Endothelial cell of umbilical vein (primary cell): ENCODE data around the gene MAP3K10. TPM values are rescaled to one million over a fixed set of nuclear protein-coding genes. Genes with fewer than 3 reads are reported as not detected.

Source experiments
- BruUV-seq: library from RNA; stranded (reverse); fragments of 400-500 nt; replicated peaks from 2 replicates; lab custom pipeline; 2021; lab: Mats Ljungman, UMichigan
- CTCF ChIA-PET: fragments of 300-600, 350-600 bp; sonication (Branson Sonifier 250); formaldehyde crosslinking; loops from one replicate; lab custom pipeline; 2021; ENCODE audit warnings: antibody characterized with exemption, inconsistent platforms; lab: Charles Lee
- POLR2A ChIA-PET: fragments of 300-600, 350-600 bp; sonication (Branson Sonifier 250); formaldehyde crosslinking; loops from one replicate; lab custom pipeline; 2021; ENCODE audit warnings: antibody characterized with exemption, inconsistent platforms; lab: Charles Lee
- DNase-seq: peaks from one replicate; pipeline ENCODE4 v3.0.0-alpha.2; 2011; ENCODE audit warnings: low read depth, low spot score
- FAIRE-seq: peaks from 2 replicates; lab custom pipeline; 2011; peaks lifted over from hg19 to GRCh38; lab: Jason Lieb, UNC
- H2AFZ ChIP-seq: 2 replicates; pipeline ENCODE4 v1.6.0; 2012; ENCODE audit warnings: low read depth, low read length, control low read depth, inconsistent platforms
- H3K27ac ChIP-seq: 2 replicates; pipeline ENCODE4 v1.5.1; 2011; ENCODE audit warnings: low read depth, mild to moderate bottlenecking, control low read depth, low read length, moderate library complexity; ENCODE audit not compliant: insufficient read depth
- H3K27me3 ChIP-seq, 2 experiments: 2 replicates each; pipeline versions ENCODE4 v1.6.0 to v1.6.1; 2011; ENCODE audit warnings: low read length in 2 of 2, mixed read lengths in 1 of 2; ENCODE audit not compliant: control insufficient read depth in 2 of 2, insufficient read depth in 2 of 2
- H3K36me3 ChIP-seq, 2 experiments: 2 replicates in 1 of 2; 3 replicates in 1 of 2; pipeline ENCODE4 v1.5.1; 2011; ENCODE audit warnings: low read length in 2 of 2, mild to moderate bottlenecking in 1 of 2, moderate library complexity in 1 of 2; ENCODE audit not compliant: control insufficient read depth in 2 of 2, insufficient read depth in 2 of 2; ENCODE audit errors: extremely low read depth in 1 of 2
- H3K4me1 ChIP-seq: 3 replicates; pipeline ENCODE4 v1.5.1; 2011; ENCODE audit warnings: mild to moderate bottlenecking, low read length; ENCODE audit not compliant: control insufficient read depth, insufficient read depth; ENCODE audit errors: extremely low read depth
- H3K4me2 ChIP-seq: 2 replicates; pipeline ENCODE4 v1.6.1; 2011; ENCODE audit warnings: low read length, control low read depth, mixed read lengths; ENCODE audit not compliant: insufficient read depth
- H3K4me3 ChIP-seq, 3 experiments: fragments of 200-600 bp in 1 of 3; sonication (generic), shearing (Covaris generic) in 1 of 3; replicated peaks in 1 of 3; 2 replicates each; pipeline ENCODE4 v1.5.1; 2011 to 2016; ENCODE audit warnings: control low read depth in 3 of 3, low read length in 3 of 3, mild to moderate bottlenecking in 2 of 3, inconsistent platforms in 1 of 3, low read depth in 1 of 3, moderate library complexity in 1 of 3; ENCODE audit not compliant: insufficient read depth in 1 of 3
- H3K79me2 ChIP-seq: 2 replicates; pipeline ENCODE4 v1.6.0; 2012; ENCODE audit warnings: low read length, inconsistent platforms; ENCODE audit not compliant: control insufficient read depth, insufficient read depth
- H3K9ac ChIP-seq: replicated peaks from 2 replicates; pipeline ENCODE3; 2011; ENCODE audit warnings: low read length, control low read depth; ENCODE audit not compliant: insufficient read depth; ENCODE audit errors: extremely low read depth
- H3K9me1 ChIP-seq: replicated peaks from 3 replicates; pipeline ENCODE4 v1.6.0; 2011; ENCODE audit warnings: mild to moderate bottlenecking, low read length; ENCODE audit not compliant: control insufficient read depth, insufficient read depth; ENCODE audit errors: extremely low read depth
- H3K9me3 ChIP-seq: replicated peaks from 2 replicates; pipeline ENCODE4 v1.5.1; 2012; ENCODE audit warnings: low read length, inconsistent platforms; ENCODE audit not compliant: control insufficient read depth, insufficient read depth
- H4K20me1 ChIP-seq: replicated peaks from 2 replicates; pipeline ENCODE3; 2011; ENCODE audit warnings: mild to moderate bottlenecking, low read length; ENCODE audit not compliant: control insufficient read depth, insufficient read depth; ENCODE audit errors: extremely low read depth
- EZH2 ChIP-seq: IDR thresholded peaks from 2 replicates; pipeline ENCODE4 v1.6.1; 2012; ENCODE audit warnings: borderline replicate concordance, low read depth, mild to moderate bottlenecking, moderate library complexity, low read length, inconsistent platforms; ENCODE audit not compliant: severe bottlenecking
- FOS ChIP-seq: IDR thresholded peaks from 2 replicates; pipeline ENCODE4 v1.6.1; 2011; ENCODE audit warnings: mild to moderate bottlenecking, low read length, moderate library complexity, borderline replicate concordance; ENCODE audit not compliant: insufficient read depth
- GATA2 ChIP-seq: IDR thresholded peaks from 2 replicates; pipeline ENCODE4 v1.7.0; 2011; ENCODE audit warnings: low read depth, mild to moderate bottlenecking, moderate library complexity, mixed read lengths, low read length; ENCODE audit not compliant: insufficient read length, insufficient read depth
- JUN ChIP-seq: IDR thresholded peaks from 2 replicates; pipeline ENCODE4 v1.6.1; 2011; ENCODE audit warnings: borderline replicate concordance, low read depth; ENCODE audit not compliant: insufficient read length, insufficient read depth
- MYC ChIP-seq: IDR thresholded peaks from one replicate; pipeline ENCODE4 v1.6.1; 2011; ENCODE audit warnings: mild to moderate bottlenecking, low read depth, low read length
- POLR2A ChIP-seq: IDR thresholded peaks from 2 replicates; pipeline ENCODE4 v1.6.1; 2012; ENCODE audit warnings: low read depth, mild to moderate bottlenecking, control low read depth, low read length
- POLR2AphosphoS5 ChIP-seq: IDR thresholded peaks from 2 replicates; pipeline ENCODE4 v1.6.1; 2012; ENCODE audit warnings: low read depth, mild to moderate bottlenecking, control low read depth, low read length, moderate library complexity; ENCODE audit not compliant: insufficient read depth
- dilution Hi-C: fragments of 300-500 bp; cut with MboI; formaldehyde crosslinking; loops from one replicate; pipeline ENCODE4 v1.15.0; 2019; ENCODE audit warnings: low sequenced_read_pairs; ENCODE audit not compliant: extremely low pct_ligation_motif_present
- intact Hi-C: fragments of 100-400 bp; cut with micrococcal nuclease; formaldehyde crosslinking; loops from one replicate; pipeline ENCODE4 v1.10.0; 2022
- polyA plus RNA-seq, 4 experiments: library from polyadenylated mRNA; depleted of rRNA in 3 of 4; stranded (reverse) in 3 of 4; unstranded in 1 of 4; fragments of >200 nt; gene quantifications; 2 replicates each; pipeline versions ENCODE4 v1.2.1 to v1.2.3, GENCODE V29; 2011 to 2012; ENCODE audit warnings: missing spikeins in 1 of 4
- total RNA-seq: library from RNA; stranded (reverse); gene quantifications from 2 replicates; pipeline ENCODE4 v1.2.3, GENCODE V29; 2021
- TF ChIP-seq, protein P1 (sequence below): IDR thresholded peaks from 2 replicates; pipeline ENCODE4 v1.6.1; 2011; ENCODE audit not compliant: insufficient read depth, insufficient read length
- TF ChIP-seq, protein P2 (sequence below), 2 donors: IDR thresholded peaks; 1 replicate in 1 of 2; 2 replicates in 1 of 2; pipeline ENCODE4 v1.5.1; 2011; ENCODE audit warnings: low read length in 2 of 2, mild to moderate bottlenecking in 2 of 2, moderate library complexity in 2 of 2, control low read depth in 1 of 2, inconsistent platforms in 1 of 2, low read depth in 1 of 2; ENCODE audit not compliant: insufficient read depth in 1 of 2; ENCODE audit errors: extremely low read depth in 1 of 2

Gene MAP3K10
- total and polyA plus RNA-seq, 2 donors (not counting 3 experiments of a cell fraction or from before 2014, with no cell fraction given): 6.3 to 19.4 TPM

DNA sequence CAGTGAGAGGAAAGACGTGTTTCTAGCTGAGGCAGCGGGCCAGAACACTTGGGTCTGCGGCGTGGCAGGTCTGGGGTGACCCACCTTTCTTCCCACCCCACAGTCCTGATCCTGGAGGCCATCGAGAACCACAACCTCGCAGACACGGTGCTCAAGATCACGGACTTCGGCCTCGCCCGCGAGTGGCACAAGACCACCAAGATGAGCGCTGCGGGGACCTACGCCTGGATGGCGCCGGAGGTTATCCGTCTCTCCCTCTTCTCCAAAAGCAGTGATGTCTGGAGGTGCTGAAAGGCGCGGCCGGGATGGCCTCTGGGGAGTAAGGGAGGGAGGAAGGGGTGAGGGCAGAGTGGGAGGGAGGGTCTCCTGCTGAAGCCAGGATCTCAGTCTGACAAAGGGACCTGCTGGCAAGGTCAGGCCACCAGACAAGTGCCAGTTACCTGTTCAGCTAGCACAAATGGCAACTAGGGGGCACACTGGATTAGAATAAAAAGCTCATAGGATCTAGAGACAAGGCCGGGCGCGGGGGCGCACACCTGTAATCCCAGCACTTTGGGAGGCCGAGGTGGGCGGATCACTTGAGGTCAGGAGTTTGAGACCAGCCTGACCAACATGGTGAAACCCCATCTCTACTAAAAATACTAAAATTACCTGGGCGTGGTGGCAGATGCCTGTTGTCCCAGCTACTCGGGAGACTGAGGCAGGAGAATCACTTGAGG, 7.2 kb downstream of the MAP3K10 start:
- no peak for DNase-seq
- Histone ChIP-seq H3K9me3 (no peaks in the 10 kb centered on the region), H3K9me1 (no peaks in the 10 kb centered on the region), H3K79me2 (no peaks in the 10 kb centered on the region), H3K27ac (no peak overlapping the region), H3K27me3 (no peaks in the 10 kb centered on the region), H3K4me2 (no peak overlapping the region), H4K20me1 (no peaks in the 10 kb centered on the region), H3K9ac (no peak overlapping the region), H3K4me1 (no peaks in the 10 kb centered on the region), H2AFZ (no peak overlapping the region), H3K36me3 (peaks cover 0 to 3% of the 10 kb centered on the region in 2 experiments), H3K4me3 (no peak overlapping the region)
- CTCF ChIA-PET: no interaction called here
- dilution Hi-C loops (no loop called here), intact Hi-C loops (no loop called here)
- POLR2A ChIA-PET: no interaction called here
- no peak for FAIRE-seq
- TF ChIP-seq MYC: no peak
- TF ChIP-seq EZH2: no peak
- no peak for TF ChIP-seq POLR2AphosphoS5
- no peak for TF ChIP-seq FOS
- no peak for TF ChIP-seq GATA2
- TF ChIP-seq POLR2A: no peak
- TF ChIP-seq, protein P1, sequence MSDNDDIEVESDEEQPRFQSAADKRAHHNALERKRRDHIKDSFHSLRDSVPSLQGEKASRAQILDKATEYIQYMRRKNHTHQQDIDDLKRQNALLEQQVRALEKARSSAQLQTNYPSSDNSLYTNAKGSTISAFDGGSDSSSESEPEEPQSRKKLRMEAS: no peak
- TF ChIP-seq, protein P2, sequence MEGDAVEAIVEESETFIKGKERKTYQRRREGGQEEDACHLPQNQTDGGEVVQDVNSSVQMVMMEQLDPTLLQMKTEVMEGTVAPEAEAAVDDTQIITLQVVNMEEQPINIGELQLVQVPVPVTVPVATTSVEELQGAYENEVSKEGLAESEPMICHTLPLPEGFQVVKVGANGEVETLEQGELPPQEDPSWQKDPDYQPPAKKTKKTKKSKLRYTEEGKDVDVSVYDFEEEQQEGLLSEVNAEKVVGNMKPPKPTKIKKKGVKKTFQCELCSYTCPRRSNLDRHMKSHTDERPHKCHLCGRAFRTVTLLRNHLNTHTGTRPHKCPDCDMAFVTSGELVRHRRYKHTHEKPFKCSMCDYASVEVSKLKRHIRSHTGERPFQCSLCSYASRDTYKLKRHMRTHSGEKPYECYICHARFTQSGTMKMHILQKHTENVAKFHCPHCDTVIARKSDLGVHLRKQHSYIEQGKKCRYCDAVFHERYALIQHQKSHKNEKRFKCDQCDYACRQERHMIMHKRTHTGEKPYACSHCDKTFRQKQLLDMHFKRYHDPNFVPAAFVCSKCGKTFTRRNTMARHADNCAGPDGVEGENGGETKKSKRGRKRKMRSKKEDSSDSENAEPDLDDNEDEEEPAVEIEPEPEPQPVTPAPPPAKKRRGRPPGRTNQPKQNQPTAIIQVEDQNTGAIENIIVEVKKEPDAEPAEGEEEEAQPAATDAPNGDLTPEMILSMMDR (IDR thresholded peaks at IDR 0.05; ENCODE audit: extremely low read depth in 1 of 2, insufficient read depth in 1 of 2, low read depth in 1 of 2, low read length in 2 of 2): no peak
- TF ChIP-seq JUN: no peak
- BruUV-seq: no TSS peak
